D721Med (cell line): ENCODE data around the gene MAN2C1.
"Not testable (repeated sequence)": the region's sequence is repeated elsewhere in the genome, so short reads cannot be mapped to it uniquely, and the experiment has no call there.

Experiments
- DNase-seq: peaks from one replicate; pipeline ENCODE4 v3.0.0; 2011; ENCODE audit warnings: low spot score; ENCODE audit not compliant: insufficient read length
- FAIRE-seq: peaks from 2 replicates; lab custom pipeline; 2011; peaks lifted over from hg19 to GRCh38; lab: Jason Lieb, UNC
- TF ChIP-seq, protein P1 (sequence below): IDR thresholded peaks from 2 replicates; pipeline ENCODE4 v1.5.1; 2012; ENCODE audit warnings: mild to moderate bottlenecking, control low read depth; ENCODE audit not compliant: insufficient read depth; ENCODE audit errors: missing control alignments

The MAN2C1 gene

DNA sequence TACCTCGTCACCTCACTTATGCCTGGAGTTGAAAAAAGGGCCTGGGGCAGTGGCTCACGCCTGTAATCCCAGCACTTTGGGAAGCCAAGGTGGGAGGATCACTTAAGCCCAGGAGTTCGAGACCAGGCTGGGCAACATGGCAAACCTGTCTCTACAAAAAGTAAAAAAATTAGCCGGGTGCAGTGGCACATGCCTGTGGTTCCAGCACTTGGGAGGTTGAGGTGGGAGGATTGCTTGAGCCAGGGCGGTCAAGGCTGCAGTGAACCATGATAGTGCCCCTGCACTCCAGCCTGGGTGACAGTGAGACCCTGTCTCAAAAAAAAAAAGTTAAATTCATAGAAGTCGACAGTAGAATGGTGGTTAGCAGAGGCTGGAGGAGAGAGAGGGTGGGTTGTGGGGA, 26.2 kb downstream of the MAN2C1 start:
- FAIRE-seq (no peak), DNase-seq (no peak)
- TF ChIP-seq, protein P1, sequence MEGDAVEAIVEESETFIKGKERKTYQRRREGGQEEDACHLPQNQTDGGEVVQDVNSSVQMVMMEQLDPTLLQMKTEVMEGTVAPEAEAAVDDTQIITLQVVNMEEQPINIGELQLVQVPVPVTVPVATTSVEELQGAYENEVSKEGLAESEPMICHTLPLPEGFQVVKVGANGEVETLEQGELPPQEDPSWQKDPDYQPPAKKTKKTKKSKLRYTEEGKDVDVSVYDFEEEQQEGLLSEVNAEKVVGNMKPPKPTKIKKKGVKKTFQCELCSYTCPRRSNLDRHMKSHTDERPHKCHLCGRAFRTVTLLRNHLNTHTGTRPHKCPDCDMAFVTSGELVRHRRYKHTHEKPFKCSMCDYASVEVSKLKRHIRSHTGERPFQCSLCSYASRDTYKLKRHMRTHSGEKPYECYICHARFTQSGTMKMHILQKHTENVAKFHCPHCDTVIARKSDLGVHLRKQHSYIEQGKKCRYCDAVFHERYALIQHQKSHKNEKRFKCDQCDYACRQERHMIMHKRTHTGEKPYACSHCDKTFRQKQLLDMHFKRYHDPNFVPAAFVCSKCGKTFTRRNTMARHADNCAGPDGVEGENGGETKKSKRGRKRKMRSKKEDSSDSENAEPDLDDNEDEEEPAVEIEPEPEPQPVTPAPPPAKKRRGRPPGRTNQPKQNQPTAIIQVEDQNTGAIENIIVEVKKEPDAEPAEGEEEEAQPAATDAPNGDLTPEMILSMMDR, result no peak

DNA sequence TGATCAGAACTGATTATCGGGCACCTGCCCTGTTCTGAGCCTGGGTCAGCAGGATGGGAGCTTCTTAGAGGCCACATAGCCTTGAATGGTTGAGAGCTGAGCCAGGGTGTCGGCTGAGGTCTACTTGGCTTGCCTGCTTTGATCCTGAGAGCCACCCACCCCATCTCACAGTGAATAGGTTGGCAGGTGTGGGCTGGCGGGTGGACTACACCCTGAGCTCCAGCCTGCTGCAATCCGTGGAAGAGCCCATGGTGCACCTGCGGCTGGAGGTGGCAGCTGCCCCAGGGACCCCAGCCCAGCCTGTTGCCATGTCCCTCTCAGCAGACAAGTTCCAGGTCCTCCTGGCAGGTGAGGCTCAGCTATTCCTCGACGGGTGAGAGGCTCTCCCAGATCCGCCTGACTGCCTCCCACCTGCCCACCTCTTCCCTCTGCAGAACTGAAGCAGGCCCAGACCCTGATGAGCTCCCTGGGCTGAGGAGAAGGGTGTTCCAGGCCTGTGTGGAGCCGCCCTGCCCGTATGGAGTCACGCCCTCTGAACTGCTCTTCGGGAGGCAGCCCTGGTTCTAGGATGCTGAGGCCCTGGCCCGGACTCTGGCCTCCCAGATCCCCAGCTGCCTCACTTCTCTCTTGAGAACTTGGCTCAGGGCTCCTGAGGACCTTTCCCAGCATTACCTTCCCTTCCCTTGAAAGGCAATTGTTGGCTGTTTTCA, 28.7 kb downstream of the MAN2C1 start:
- TF ChIP-seq, protein P1, result no peak
- FAIRE-seq (no peak), DNase-seq (no peak)

DNA sequence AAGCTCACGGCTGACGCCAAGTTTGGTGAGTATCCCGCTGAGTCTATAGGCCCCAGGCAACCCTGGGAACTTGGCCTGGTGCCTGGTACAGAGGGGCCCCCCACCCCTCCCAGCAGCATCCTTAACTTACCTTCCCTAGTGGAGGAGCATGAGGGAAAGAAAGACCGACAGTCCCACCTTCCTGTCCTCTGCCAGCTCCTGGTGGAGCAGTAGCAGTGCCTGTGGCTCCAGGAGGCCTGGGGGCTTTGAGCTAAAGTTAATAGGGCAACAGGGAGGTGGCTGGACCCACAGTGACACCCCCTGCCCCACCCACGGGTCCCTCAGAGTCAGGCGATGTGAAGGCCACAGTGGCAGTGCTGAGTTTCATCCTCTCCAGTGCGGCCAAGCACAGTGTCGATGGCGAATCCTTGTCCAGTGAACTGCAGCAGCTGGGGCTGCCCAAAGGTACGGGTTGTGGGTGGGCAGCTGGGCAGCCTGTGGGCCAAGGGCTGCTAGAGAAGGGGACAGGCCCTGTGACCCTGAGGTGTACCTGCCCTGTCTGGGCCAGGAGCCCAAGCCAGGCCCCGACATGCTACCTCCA, 29.7 kb downstream of the MAN2C1 start:
- FAIRE-seq (no peak), DNase-seq (no peak)
- TF ChIP-seq, protein P1, result no peak

DNA sequence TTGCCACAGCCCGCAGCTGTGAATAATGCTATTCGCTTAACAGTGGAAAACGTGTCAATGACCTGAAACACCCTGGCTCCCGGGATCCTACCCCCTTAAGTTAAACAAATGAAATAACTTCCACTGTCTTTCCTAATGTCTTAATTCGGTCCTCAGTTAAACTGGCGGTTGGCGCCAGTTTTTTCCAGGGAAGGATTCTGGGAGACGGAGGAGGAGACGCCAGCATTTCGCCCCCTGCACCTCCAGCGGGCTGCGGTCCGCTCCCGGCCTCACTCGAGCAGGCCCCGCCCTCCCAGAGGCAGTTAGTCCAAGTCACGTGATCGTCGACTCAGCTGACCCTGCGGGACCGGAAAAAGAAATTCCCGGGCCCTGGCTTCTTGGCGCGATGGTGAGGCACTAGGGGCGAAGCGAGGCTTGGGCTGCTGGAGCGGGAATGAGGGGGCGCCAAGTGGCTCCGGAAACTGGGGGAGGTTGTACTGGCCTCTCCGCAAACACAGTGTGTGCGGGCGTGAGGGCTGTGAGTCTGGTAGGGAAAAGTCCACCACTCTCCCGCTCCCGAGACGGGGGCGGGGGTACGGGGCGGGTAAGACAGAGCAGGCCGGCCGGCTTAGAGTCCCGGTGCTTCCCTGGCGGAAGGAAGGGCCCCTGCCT, 32.6 kb downstream of the MAN2C1 start, which contains the start of gene COMMD4:
TSS of gene COMMD4 (plus strand) at position 359 of the 651 bp plus-strand sequence. CDS start at position 386, 27 bp downstream.
- TF ChIP-seq, protein P1, result no peak
- DNase-seq, result no peak
- no peak for FAIRE-seq

DNA sequence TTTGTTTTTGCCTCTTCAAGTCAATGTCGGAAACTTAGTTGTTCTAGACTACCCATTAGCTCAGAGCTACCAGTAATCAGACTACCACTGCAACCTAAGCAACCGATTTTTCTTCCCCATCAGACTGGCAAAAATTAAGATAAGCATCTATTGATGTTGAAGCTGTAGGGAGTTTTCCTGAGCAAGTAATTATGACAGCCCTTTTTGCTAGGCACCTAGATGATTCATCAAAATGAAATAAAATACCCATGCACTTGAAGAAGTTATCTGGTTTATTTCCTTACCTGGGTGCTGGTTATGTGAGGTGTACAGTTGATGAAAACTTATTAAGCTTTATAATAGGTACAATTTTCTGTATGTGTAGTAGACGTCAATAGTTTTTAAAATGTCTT, 33.1 kb downstream of the MAN2C1 start:
- FAIRE-seq (no peak), DNase-seq (no peak)
- TF ChIP-seq, protein P1, result no peak

DNA sequence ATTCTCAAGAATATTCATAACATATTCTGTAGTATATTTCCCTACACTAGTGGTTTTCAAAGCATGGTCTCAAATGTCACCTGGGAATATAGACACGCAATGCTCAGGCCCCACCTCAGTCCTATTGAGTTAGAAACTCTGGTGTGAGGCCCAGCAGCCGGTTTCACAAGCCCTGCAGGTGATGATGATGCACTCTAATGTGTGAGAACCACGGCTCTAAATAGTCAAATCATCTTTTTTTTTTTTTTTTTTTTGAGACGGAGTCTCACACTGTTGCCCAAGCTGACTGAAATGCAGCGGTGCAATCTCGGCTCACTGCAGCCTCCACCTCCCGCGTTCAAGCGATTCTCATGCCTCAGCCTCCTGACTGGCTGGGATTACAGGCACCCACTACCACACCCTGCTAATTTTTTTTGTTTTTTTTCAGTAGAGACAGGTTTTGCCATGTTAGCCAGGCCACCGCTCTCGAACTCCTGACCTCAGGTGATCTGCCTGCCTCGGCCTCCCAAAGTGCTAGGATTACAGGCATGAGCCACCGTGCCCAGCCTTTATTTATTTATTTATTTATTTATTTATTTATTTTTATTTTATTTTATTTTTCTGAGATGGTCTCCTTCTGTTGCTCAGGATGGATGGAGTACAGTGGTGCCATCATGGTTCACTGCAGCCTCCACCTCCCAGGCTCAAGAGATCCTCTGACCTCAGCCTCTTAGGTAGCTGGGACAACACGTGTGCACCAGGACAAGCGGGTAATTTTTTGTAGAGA, 34.6 kb downstream of the MAN2C1 start:
- FAIRE-seq, DNase-seq: not testable (repeated sequence)

DNA sequence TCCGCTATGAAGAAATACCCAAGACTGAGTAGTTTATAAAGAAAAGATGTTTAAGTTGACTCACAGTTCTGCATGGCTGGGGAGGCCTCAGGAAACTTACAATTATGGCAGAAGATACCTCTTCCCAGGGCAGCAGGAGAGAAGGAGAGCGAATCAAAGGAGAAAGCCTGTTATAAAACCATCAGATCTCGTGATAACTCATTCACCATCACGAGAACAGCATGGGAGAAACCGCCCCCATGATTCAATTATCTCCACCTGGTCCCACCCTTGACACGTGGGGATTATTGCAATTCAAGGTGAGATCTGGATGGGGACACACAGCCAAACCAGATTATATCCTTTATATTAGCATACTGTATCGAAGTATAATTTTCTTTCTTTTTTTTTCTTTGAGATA, 36.3 kb downstream of the MAN2C1 start:
- DNase-seq, FAIRE-seq: not testable (repeated sequence)
